NCI-H187 treated with DMSO at 0.1 percent for 48 hours (cell line): ENCODE measurements around the gene PIK3IP1.
"Not testable (repeated sequence)": the region's sequence is repeated elsewhere in the genome, so short reads cannot be mapped to it uniquely, and the experiment has no call there.

Experiments used
- DNase-seq: peaks from one replicate; lab custom pipeline; 2025; lab: John Stamatoyannopoulos, UW

Gene PIK3IP1

GRCh38 chr22:31248965-31249958 lies 43.0 kb downstream of the PIK3IP1 start:
- no peak for DNase-seq

- no peak for DNase-seq
Measured at GRCh38 chr22:31248138-31248745, 44.0 kb downstream of the PIK3IP1 start.

- DNase-seq, result no peak
Measured at GRCh38 chr22:31247726-31248125, 44.6 kb downstream of the PIK3IP1 start.

GRCh38 chr22:31246687-31247086 lies 45.6 kb downstream of the PIK3IP1 start:
- no peak for DNase-seq

- DNase-seq, result not testable (repeated sequence)
Measured at GRCh38 chr22:31245998-31246397, 46.3 kb downstream of the PIK3IP1 start.

GRCh38 chr22:31244943-31245451 lies 47.3 kb downstream of the PIK3IP1 start:
- no peak for DNase-seq

GRCh38 chr22:31244046-31244942 lies 48.0 kb downstream of the PIK3IP1 start:
- DNase-seq, result no peak

GRCh38 chr22:31243339-31244045 lies 48.8 kb downstream of the PIK3IP1 start:
- DNase-seq, result no peak

GRCh38 chr22:31241936-31242335 lies 50.4 kb downstream of the PIK3IP1 start:
- DNase-seq, result no peak

GRCh38 chr22:31241200-31241599 lies 51.1 kb downstream of the PIK3IP1 start:
- no peak for DNase-seq

- DNase-seq, result no peak
Measured at GRCh38 chr22:31239771-31240370, 52.4 kb downstream of the PIK3IP1 start.

- no peak for DNase-seq
Measured at GRCh38 chr22:31238057-31238456, 54.2 kb downstream of the PIK3IP1 start.

GRCh38 chr22:31236044-31236443 lies 56.2 kb downstream of the PIK3IP1 start:
- not testable (repeated sequence) for DNase-seq

GRCh38 chr22:31235081-31235480 lies 57.2 kb downstream of the PIK3IP1 start:
- no peak for DNase-seq

- DNase-seq, result no peak
Measured at GRCh38 chr22:31233001-31233400, 59.3 kb downstream of the PIK3IP1 start.
